Measurements from ENCODE around the gene CEACAM21.

The CEACAM21 gene

DNA sequence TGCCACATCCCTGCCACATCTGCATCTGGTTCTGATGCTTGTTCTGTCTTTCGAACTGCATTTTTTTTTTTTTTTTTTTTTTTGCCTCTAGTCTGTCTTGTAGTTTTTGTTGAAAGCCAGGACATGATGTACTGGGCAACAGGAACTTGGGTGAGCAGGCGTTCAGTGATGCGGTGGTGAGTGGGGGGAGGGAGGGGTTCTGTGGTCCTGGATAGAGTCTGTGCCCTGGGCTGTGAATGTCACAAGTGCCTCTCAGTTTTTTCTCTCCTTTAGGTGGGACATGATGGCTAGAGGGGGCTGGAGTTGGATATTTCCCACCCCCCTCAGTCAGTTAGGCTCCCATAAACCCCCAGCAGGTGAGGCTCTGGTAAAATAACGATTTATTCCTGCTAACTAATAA is 47.4 kb downstream of the CEACAM21 start (continued):
- TF ChIP-seq, protein P1, sequence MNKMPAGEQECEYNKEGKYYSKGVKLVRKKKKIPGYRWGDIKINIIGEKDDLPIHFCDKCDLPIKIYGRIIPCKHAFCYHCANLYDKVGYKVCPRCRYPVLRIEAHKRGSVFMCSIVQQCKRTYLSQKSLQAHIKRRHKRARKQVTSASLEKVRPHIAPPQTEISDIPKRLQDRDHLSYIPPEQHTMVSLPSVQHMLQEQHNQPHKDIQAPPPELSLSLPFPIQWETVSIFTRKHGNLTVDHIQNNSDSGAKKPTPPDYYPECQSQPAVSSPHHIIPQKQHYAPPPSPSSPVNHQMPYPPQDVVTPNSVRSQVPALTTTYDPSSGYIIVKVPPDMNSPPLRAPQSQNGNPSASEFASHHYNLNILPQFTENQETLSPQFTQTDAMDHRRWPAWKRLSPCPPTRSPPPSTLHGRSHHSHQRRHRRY (tag by site-specific recombination; IDR thresholded peaks at IDR 0.05) = no peak
- TF ChIP-seq ZNF514 (tag by site-specific recombination; IDR thresholded peaks at IDR 0.05) (no peak), KLF10 (tag by site-specific recombination; IDR thresholded peaks at IDR 0.05) (no peak)

DNA sequence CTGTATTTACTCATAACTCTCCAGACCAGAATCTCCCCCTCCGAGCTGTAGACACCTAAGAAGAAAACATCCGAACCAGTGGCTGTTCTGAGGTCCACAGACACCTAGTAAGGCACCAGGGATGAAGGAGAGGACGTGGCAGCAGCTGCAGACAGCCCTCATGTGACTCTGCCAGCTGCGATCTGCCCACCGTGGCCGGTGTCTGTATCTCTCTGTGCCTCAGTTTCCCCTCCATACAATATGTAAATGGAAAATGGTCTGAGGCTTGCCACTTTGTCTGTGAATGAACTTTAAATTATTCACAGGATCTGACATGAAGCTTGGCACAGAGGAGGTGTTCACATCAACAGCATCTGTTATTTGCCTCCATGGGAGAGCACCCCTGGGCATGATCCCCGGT is 48.5 kb downstream of the CEACAM21 start:
- Histone ChIP-seq H3K36me3 (ENCODE audit: control insufficient read depth in 2 of 2, insufficient read depth in 1 of 2, low read length in 2 of 2) (no peaks in the 10 kb centered on the region), H3K4me1 (ENCODE audit: control insufficient read depth, insufficient read depth, low read length) (no peaks in the 10 kb centered on the region), H3K27ac (ENCODE audit: extremely low read depth, low read depth, low read length) (no peak overlapping the region), H3K4me3 (ENCODE audit: low read depth, low read length) (no peak overlapping the region), H3K9me3 (ENCODE audit: control insufficient read depth, insufficient read depth, low read depth, low read length) (no peaks in the 10 kb centered on the region)
- TF ChIP-seq, protein P2, sequence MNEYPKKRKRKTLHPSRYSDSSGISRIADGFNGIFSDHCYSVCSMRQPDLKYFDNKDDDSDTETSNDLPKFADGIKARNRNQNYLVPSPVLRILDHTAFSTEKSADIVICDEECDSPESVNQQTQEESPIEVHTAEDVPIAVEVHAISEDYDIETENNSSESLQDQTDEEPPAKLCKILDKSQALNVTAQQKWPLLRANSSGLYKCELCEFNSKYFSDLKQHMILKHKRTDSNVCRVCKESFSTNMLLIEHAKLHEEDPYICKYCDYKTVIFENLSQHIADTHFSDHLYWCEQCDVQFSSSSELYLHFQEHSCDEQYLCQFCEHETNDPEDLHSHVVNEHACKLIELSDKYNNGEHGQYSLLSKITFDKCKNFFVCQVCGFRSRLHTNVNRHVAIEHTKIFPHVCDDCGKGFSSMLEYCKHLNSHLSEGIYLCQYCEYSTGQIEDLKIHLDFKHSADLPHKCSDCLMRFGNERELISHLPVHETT (tag by site-specific recombination; IDR thresholded peaks at IDR 0.05) = no peak
- TF ChIP-seq ZNF391 (tag by site-specific recombination; IDR thresholded peaks at IDR 0.05; ENCODE audit: borderline replicate concordance, low read depth) (no peak), ZBTB8A (tag by site-specific recombination; IDR thresholded peaks at IDR 0.05) (no peak), ZNF341 (tag by site-specific recombination; IDR thresholded peaks at IDR 0.05; ENCODE audit: low read depth) (no peak), ZNF404 (tag by site-specific recombination; IDR thresholded peaks at IDR 0.05) (no peak), ZNF2 (tag by site-specific recombination; IDR thresholded peaks at IDR 0.05) (no peak), ZSCAN16 (tag by site-specific recombination; IDR thresholded peaks at IDR 0.05) (no peak), ZNF423 (tag by site-specific recombination; IDR thresholded peaks at IDR 0.05) (no peak), ZBTB20 (tag by site-specific recombination; IDR thresholded peaks at IDR 0.05) (no peak), ZNF169 (tag by site-specific recombination; IDR thresholded peaks at IDR 0.05) (no peak), YY2 (tag by site-specific recombination; IDR thresholded peaks at IDR 0.05) (no peak)
- TF ChIP-seq, protein P3, sequence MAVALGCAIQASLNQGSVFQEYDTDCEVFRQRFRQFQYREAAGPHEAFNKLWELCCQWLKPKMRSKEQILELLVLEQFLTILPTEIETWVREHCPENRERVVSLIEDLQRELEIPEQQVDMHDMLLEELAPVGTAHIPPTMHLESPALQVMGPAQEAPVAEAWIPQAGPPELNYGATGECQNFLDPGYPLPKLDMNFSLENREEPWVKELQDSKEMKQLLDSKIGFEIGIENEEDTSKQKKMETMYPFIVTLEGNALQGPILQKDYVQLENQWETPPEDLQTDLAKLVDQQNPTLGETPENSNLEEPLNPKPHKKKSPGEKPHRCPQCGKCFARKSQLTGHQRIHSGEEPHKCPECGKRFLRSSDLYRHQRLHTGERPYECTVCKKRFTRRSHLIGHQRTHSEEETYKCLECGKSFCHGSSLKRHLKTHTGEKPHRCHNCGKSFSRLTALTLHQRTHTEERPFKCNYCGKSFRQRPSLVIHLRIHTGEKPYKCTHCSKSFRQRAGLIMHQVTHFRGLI (tag by site-specific recombination; IDR thresholded peaks at IDR 0.05) = no peak
- TF ChIP-seq, protein P4, sequence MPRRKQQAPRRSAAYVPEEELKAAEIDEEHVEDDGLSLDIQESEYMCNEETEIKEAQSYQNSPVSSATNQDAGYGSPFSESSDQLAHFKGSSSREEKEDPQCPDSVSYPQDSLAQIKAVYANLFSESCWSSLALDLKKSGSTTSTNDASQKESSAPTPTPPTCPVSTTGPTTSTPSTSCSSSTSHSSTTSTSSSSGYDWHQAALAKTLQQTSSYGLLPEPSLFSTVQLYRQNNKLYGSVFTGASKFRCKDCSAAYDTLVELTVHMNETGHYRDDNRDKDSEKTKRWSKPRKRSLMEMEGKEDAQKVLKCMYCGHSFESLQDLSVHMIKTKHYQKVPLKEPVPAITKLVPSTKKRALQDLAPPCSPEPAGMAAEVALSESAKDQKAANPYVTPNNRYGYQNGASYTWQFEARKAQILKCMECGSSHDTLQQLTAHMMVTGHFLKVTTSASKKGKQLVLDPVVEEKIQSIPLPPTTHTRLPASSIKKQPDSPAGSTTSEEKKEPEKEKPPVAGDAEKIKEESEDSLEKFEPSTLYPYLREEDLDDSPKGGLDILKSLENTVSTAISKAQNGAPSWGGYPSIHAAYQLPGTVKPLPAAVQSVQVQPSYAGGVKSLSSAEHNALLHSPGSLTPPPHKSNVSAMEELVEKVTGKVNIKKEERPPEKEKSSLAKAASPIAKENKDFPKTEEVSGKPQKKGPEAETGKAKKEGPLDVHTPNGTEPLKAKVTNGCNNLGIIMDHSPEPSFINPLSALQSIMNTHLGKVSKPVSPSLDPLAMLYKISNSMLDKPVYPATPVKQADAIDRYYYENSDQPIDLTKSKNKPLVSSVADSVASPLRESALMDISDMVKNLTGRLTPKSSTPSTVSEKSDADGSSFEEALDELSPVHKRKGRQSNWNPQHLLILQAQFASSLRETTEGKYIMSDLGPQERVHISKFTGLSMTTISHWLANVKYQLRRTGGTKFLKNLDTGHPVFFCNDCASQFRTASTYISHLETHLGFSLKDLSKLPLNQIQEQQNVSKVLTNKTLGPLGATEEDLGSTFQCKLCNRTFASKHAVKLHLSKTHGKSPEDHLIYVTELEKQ (tag by site-specific recombination; IDR thresholded peaks at IDR 0.05; ENCODE audit: borderline replicate concordance) = no peak
- TF ChIP-seq, protein P5, sequence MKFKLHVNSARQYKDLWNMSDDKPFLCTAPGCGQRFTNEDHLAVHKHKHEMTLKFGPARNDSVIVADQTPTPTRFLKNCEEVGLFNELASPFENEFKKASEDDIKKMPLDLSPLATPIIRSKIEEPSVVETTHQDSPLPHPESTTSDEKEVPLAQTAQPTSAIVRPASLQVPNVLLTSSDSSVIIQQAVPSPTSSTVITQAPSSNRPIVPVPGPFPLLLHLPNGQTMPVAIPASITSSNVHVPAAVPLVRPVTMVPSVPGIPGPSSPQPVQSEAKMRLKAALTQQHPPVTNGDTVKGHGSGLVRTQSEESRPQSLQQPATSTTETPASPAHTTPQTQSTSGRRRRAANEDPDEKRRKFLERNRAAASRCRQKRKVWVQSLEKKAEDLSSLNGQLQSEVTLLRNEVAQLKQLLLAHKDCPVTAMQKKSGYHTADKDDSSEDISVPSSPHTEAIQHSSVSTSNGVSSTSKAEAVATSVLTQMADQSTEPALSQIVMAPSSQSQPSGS (tag by site-specific recombination; IDR thresholded peaks at IDR 0.05; ENCODE audit: low read depth) = no peak
- TF ChIP-seq, protein P6, sequence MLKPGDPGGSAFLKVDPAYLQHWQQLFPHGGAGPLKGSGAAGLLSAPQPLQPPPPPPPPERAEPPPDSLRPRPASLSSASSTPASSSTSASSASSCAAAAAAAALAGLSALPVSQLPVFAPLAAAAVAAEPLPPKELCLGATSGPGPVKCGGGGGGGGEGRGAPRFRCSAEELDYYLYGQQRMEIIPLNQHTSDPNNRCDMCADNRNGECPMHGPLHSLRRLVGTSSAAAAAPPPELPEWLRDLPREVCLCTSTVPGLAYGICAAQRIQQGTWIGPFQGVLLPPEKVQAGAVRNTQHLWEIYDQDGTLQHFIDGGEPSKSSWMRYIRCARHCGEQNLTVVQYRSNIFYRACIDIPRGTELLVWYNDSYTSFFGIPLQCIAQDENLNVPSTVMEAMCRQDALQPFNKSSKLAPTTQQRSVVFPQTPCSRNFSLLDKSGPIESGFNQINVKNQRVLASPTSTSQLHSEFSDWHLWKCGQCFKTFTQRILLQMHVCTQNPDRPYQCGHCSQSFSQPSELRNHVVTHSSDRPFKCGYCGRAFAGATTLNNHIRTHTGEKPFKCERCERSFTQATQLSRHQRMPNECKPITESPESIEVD (tag by site-specific recombination; IDR thresholded peaks at IDR 0.05) = no peak
- ChIA-PET POLR2A (no interaction called here), CTCF (interaction anchor here (0.6 to 1.6 kb wide), 4 partner anchors 65 to 129 kb away, joined by 3 to 4 read pairs (median 3); no protein-coding TSS in a partner anchor)

Data from HEK293 (cell line).